GM10248 (cell line): ENCODE results near the gene CERT1.

Source experiments
- CTCF ChIA-PET: fragments of 300-600 bp; sonication (Branson Sonifier 250); formaldehyde crosslinking; extraction: SDS; loops from one replicate; lab custom pipeline; 2021; ENCODE audit warnings: antibody characterized with exemption; lab: Yijun Ruan, JAX
- POLR2A ChIA-PET: fragments of 350-650 bp; sonication (Branson Sonifier 250); formaldehyde crosslinking; extraction: SDS; loops from one replicate; lab custom pipeline; 2020; ENCODE audit warnings: antibody characterized with exemption; lab: Yijun Ruan, JAX
- DNase-seq: peaks from one replicate; pipeline ENCODE4 v3.0.0; 2012; ENCODE audit errors: extremely low spot score
- CTCF ChIP-seq: IDR thresholded peaks from 2 replicates; pipeline ENCODE4 v1.5.1; 2012; ENCODE audit warnings: mild to moderate bottlenecking, low read depth; ENCODE audit errors: extremely low read depth, missing control alignments, control extremely low read depth

CERT1 gene

GRCh38 chr5:75522025-75522424, 10.6 kb upstream of the CERT1 start:
- POLR2A ChIA-PET, result no interaction called here
- no peak for TF ChIP-seq CTCF
- CTCF ChIA-PET, result no interaction called here
- no peak for DNase-seq

DNA sequence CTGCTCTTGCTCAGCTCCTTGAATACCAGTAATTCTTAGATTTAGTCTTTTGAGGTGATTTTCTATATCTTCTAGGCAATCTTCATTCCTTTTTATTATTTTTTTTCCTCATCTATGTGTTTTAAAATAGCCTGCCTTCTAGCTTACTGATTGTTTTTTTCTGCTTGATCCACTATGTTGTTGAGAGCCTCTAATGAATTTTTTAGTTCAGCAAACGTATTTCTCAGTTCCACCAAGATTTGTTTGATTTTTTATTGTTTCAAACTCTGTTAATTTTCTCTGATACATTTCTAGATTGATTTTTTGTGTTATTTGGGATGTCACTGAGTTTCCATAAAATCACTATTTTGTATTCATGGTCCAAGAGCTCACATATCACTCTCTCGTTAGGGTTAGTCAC, 9.8 kb upstream of the CERT1 start:
- ChIA-PET POLR2A (no interaction called here), CTCF (no interaction called here)
- DNase-seq, result no peak
- no peak for TF ChIP-seq CTCF

- ChIA-PET CTCF (no interaction called here), POLR2A (no interaction called here)
- DNase-seq, result no peak
- TF ChIP-seq CTCF, result no peak
Observed at GRCh38 chr5:75519761-75520160, 8.3 kb upstream of the CERT1 start.

GRCh38 chr5:75514323-75514722, 2.9 kb upstream of the CERT1 start:
- POLR2A ChIA-PET, result no interaction called here
- DNase-seq, result no peak
- CTCF ChIA-PET, result no interaction called here
- no peak for TF ChIP-seq CTCF

GRCh38 chr5:75513841-75514240, 2.4 kb upstream of the CERT1 start:
- CTCF ChIA-PET, result no interaction called here

GRCh38 chr5:75512383-75513074, 1.1 kb upstream of the CERT1 start:
- no peak for TF ChIP-seq CTCF
- ChIA-PET POLR2A (no interaction called here), CTCF (interaction anchor here (1.5 kb wide), 1 partner anchor 168 kb away, joined by 5 read pairs; no protein-coding TSS in a partner anchor)
- no peak for DNase-seq

More at GRCh38 chr5:75513841-75514240, 2.4 kb upstream of the CERT1 start:
- no peak for TF ChIP-seq CTCF
- DNase-seq, result no peak
- POLR2A ChIA-PET, result no interaction called here
